SW480 (cell line): ENCODE data around the gene HBG1.

Experiments used
- DNase-seq: peaks from one replicate; pipeline ENCODE4 v3.0.0-alpha.2; 2016; ENCODE audit warnings: low spot score

The HBG1 gene

DNA sequence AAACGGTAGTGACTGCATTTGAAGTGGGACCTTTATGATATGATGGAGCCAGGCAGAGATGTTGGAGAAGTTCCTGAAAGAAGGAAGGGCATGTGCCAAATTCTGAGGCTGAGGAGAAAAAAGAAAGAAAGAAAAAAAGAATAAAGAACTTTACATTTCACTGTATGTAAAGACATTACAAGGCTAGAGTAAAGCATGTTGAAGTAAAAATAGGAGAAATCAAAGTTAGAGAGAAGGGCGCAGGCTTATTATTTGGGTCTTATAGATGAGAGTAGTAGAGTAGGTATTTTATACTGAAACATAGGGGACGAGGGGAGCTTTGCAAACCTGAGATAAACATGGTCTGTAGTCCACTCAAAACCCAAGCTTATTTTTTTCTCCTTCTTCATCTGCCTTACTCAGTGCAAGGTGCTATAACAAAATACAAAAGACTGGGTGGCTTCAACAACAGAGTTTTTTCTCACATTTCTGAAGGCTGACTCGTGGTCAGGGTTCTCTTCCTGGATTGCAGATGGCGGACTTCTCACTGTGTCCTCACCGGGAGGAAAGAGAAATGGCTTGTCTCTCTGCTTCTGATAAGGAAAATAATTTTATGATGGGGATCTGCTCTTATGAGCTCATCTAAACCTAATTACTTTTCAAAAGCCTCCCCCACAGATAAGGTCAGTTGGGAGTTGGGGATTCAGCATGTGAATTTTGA is 2.7 kb downstream of the HBG1 start:
- DNase-seq: no peak

DNA sequence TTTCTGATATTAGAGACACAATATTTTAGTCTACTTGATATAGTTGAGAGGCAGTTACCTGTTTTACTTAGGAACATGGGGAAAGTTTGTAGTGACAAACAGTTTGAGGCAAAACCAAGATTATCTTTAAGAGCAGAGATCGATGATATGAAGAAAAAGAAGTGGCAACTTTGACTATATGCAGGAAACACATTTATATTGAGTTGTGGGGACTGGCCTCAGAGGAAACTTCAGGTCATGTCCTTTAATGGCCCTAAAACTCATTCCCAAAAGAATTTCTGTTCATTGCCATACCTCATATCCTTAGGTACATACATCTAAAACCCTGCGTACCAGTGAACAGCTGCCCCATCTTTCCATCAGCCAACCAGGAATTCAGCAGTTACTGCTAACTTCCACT is 4.5 kb downstream of the HBG1 start:
- DNase-seq: no peak

GRCh38 chr11:5243816-5244180 is 5.9 kb downstream of the HBG1 start:
- DNase-seq: no peak

GRCh38 chr11:5242933-5243815 is 6.5 kb downstream of the HBG1 start:
- no peak for DNase-seq

DNA sequence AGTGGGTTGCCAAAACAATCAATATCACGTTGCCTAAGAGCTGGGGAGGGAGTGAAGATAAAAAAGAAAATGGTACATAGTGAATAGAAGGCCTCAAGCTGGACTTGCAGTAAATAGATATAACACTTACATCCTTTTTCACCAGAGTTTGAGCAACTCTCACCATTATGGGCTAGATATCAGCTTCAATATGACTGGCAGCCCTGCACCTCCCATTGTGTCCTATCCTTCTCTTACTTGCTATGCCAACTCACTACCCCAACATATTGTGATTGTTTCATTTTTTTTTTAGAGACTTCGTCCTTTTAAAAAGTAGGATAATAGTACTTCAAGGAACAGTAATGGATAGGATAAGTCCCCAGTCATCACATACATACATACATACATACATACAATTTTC is 7.4 kb downstream of the HBG1 start:
- DNase-seq: no peak

DNA sequence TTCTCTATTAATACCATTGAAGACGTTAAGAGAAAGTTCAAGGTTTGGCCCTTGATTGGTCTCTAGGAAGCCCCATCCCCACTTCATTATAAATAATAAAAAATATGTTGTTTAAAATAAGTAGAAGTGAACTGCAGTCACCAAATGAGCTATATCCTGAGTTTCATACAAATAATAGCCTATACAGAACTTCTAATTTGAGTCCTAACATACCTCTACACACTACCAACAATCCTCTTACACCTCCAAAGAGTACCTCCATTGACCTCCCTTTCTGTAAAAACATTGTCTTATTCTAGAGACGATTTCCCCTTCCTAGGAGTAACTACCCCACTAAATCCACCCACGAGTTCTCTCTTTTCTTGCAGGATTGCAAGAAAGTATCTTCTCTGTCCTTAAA is 8.2 kb downstream of the HBG1 start:
- DNase-seq: no peak

DNA sequence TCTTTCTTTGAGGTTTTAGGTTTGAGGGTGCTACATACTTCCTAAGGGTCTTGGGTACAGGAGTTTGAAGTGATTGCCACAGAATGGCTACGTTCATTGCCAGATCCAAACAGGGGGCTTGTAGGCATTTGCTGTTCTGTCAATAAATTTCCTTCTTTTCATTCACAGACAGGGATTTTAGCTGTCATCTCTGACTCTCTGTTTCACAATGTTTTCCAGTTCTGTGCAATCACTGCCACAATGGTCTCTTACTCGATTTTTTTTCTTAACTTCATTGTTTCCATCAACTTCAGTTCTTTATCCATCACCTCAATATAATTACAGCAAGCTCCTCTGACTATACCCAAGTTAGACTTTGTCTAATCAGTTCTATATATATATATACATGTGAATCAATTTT is 9.2 kb downstream of the HBG1 start:
- no peak for DNase-seq

GRCh38 chr11:5240056-5240455 is 9.6 kb downstream of the HBG1 start:
- DNase-seq: no peak

- DNase-seq: no peak
Measured at GRCh38 chr11:5239046-5239445, 10.6 kb downstream of the HBG1 start.

- DNase-seq: no peak
Measured at GRCh38 chr11:5238486-5238885, 11.2 kb downstream of the HBG1 start.

GRCh38 chr11:5237420-5237819 is 12.2 kb downstream of the HBG1 start:
- no peak for DNase-seq

GRCh38 chr11:5235364-5236095 is 14.1 kb downstream of the HBG1 start:
- DNase-seq: no peak

DNA sequence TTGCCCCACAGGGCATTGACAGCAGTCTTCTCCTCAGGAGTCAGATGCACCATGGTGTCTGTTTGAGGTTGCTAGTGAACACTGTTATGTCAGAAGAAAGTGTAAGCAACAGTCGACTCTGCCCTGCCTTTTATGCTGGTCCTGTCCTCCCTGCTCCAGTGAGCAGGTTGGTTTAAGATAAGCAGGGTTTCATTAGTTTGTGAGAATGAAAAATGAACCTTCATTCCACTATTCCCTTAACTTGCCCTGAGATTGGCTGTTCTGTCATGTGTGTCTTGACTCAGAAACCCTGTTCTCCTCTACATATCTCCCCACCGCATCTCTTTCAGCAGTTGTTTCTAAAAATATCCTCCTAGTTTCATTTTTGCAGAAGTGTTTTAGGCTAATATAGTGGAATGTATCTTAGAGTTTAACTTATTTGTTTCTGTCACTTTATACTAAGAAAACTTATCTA is 15.2 kb downstream of the HBG1 start, which contains the start of gene HBD:
Gene HBD (minus strand): TSS at position 103 of the 454 bp plus-strand sequence. CDS start 50 bp downstream, at position 53.
- no peak for DNase-seq

- DNase-seq: no peak
Measured at GRCh38 chr11:5233307-5233706, 16.4 kb downstream of the HBG1 start.

DNA sequence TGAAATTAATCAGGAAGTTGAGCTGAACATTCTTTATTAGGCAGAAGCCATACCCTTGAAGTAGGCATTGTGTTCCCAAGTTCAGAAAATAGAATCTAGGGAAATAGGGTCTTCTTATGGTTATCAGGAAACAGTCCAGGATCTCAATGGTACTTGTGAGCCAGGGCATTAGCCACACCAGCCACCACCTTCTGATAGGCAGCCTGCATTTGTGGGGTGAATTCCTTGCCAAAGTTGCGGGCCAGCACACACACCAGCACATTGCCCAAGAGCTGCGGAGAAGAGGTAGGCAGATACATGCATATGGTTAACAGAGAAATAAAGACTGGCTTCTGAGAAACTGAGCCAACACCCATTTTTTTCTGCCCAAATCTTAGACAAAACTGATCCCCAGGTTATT is 16.8 kb downstream of the HBG1 start:
- DNase-seq: no peak

DNA sequence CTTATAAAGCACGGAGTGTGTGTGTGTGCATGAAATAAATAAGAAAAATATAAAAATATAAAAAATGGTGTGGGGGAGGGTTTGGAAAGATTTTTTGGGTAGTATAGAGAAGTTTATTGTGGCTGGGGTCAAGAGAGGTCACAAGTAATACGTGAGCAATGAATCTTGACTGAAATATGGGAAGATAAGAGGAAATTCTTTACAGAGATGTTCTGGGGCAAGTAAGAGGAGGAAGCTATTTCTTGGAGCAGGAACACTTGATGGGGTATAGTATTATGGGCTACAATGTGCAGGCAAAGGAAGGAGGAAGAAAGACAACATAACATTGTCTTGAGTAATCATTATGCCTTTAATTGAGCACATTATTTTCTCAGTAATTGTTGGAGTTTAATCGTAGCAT is 17.5 kb downstream of the HBG1 start:
- DNase-seq: no peak

DNA sequence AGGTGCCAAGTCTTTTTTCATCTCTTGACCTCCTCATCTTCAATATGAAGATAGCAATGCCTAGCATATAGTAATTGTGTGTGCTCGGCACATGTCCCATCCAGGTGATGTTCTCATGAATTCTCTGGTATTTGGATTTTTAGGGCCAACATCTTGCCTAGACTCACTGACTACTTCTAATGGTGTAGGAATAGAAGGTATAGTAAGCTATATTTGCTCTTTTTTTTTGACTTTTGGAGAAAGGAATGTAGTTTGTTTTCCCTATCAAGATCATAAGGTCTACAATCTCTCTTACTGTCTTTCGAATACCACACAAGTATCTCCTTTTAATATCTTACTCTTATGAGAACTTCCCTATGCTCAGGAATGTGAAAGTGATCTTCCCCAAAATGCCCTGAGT is 18.5 kb downstream of the HBG1 start:
- no peak for DNase-seq

DNA sequence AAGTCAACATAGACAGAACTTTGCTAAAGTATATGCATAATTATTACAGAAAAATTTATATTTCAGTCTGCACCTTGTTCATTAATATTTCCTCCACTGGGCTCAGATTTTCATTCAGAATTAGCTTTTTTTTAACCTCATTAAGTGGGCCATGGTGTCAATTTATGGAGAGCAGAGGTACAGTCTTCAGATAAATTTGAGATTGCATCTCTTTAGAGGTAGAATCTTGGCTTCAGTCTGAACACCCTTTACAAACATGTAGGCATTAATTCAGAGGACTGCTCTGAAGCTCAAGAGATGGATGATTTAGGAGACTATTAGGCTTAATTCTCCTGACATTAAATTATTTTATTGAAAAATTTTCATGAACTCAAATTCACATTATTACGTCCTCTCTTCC is 19.4 kb downstream of the HBG1 start:
- no peak for DNase-seq

- no peak for DNase-seq
Measured at GRCh38 chr11:5229796-5230195, 19.9 kb downstream of the HBG1 start.

DNA sequence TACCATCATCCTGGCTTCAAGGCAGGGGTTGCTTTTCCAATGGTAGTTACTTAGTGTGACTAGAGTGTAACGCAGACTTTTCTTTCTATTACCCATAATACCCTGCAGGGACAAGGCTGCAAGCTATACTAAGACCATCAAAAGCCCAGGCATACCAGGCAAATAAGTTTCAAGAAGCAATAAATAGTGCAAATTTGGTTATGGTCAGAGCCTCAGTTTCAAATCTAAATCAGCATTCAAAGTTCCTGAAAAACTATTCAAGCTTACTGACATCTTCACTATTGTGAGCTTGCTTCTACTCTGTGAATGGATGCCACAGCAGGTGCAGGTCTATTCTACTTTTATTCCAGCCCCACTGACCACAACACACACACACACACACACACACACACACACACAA is 20.3 kb downstream of the HBG1 start:
- no peak for DNase-seq

- DNase-seq: no peak
Measured at GRCh38 chr11:5228124-5228523, 21.5 kb downstream of the HBG1 start.

GRCh38 chr11:5227681-5228080 is 22.0 kb downstream of the HBG1 start:
- DNase-seq: no peak
